GM10266 (cell line): ENCODE measurements around the gene EML4.

Source experiments
- DNase-seq: peaks from one replicate; pipeline ENCODE4 v3.0.0; 2012; ENCODE audit errors: extremely low spot score
- TF ChIP-seq, protein P1 (sequence below): IDR thresholded peaks from 2 replicates; pipeline ENCODE4 v1.5.1; 2012; ENCODE audit warnings: mild to moderate bottlenecking, low read depth; ENCODE audit not compliant: control insufficient read depth, insufficient read depth; ENCODE audit errors: missing control alignments

EML4 gene

DNA sequence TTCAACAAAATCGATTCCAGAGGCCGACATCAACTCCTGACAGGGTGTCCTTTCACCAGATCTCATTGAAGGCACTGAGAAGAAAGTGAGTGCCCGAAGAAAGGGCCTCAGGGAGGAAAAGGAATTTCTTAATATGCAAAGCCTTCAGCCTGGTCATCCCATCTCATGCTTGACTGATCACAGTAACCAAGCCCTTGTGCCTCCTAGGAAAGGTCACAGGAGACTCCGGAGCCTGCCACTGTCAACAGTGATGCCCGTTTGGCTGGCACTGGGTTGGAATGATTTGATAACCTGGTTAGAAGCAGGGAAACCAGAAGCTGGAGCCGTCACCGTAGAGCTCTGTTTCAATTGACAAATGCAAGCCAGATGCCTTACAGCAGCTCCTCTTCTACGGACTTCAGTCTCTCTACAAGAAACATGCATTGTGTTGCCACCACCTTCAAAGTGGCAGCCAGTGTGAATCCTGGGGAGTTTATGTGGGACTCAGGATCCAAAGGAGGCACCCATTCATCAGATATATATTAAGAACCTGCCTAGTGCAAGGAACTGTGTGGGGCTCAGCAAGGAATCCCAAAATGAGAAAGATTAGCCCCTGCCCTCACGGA, 167.3 kb downstream of the EML4 start:
- TF ChIP-seq, protein P1, sequence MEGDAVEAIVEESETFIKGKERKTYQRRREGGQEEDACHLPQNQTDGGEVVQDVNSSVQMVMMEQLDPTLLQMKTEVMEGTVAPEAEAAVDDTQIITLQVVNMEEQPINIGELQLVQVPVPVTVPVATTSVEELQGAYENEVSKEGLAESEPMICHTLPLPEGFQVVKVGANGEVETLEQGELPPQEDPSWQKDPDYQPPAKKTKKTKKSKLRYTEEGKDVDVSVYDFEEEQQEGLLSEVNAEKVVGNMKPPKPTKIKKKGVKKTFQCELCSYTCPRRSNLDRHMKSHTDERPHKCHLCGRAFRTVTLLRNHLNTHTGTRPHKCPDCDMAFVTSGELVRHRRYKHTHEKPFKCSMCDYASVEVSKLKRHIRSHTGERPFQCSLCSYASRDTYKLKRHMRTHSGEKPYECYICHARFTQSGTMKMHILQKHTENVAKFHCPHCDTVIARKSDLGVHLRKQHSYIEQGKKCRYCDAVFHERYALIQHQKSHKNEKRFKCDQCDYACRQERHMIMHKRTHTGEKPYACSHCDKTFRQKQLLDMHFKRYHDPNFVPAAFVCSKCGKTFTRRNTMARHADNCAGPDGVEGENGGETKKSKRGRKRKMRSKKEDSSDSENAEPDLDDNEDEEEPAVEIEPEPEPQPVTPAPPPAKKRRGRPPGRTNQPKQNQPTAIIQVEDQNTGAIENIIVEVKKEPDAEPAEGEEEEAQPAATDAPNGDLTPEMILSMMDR: no peak
- no peak for DNase-seq

DNA sequence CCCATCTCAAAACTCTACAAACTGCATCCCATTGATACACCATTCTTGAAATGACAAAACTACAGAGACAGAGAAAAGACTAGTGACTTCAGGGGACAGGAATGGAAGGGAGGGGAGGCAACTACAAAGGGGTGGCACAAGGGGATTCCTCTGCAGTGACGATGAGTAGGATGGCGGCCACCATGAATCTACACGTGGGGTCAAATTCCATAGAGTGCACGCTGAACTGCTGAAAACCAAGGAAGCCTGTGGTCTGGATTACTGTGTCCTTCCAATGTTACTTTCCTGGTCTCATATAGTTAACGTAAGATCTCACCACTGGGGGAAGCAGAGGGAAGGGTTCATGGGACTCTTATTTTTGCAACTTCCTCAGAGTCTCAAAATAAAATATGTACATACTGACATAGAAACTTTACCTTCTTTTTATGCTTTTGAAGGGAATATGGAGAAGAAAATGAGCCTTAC, 168.2 kb downstream of the EML4 start:
- DNase-seq: no peak

DNA sequence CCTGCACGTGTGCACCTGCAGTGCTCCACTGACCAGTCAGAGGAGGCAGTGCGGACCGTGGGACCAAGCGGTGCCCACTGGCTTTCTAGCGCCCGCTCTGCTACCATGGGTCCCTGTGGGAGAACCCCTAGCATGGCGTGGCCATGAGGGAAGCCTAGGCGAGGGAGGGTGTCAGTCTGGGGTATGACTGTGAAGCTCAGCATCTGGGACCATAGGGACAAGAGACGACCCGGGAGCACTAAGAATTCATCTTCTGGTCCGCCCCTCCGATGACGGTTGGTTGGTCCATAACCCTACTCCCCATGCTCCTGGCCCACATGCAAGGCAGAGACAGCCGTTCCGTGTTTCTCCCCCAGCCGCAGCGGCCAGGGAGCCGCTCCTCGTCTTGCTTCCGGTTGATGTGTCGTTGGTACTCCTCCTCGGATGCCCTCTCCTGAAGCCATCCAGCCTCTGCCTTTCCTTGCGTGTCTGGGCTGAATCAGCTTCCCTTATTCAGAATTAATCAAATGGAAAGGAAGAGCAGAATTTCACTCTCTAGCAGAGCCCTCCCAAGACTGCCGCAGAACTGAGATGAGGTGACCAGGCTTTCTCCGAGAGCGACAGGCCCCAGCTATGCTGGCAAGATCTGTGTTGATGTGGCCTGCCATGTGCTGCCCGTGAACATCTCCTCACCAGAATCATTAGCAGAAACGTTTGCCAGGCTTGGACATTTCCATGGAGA, 168.9 kb downstream of the EML4 start:
- DNase-seq: no peak

More for the DNA sequence above, 168.2 kb downstream of the EML4 start:
- TF ChIP-seq, protein P1: no peak

DNA sequence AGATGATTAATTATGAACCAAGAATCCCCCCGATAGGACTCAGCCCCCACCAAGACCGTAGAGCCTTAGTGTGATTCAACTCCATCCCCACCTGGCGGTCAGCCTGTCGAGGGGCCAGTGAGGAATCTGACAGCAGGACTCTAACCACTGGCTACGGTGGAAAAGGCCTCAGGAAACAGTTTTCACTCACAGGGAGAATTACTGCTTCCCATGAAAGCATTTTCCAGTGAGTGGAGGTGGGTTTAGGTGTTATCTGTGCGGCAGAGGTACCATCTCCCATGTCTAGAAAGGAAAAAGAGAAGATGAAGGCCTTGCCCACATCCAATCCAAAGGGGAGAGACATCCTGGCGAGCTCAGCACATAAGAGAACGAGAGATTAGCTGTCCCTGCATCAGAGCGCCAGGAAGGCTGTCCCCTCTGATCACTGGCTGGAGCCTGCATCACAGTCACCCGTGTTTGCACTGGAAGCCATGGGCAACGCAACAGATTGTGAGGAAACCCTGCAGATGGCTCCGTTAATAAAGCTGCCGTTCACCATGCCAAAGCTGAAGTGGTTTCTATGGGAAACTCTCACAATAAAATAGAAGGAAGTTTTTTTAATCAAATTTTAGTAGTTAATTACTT, 169.5 kb downstream of the EML4 start:
- TF ChIP-seq, protein P1: no peak
- no peak for DNase-seq

More for the DNA sequence above, 168.9 kb downstream of the EML4 start:
- TF ChIP-seq, protein P1: no peak

DNA sequence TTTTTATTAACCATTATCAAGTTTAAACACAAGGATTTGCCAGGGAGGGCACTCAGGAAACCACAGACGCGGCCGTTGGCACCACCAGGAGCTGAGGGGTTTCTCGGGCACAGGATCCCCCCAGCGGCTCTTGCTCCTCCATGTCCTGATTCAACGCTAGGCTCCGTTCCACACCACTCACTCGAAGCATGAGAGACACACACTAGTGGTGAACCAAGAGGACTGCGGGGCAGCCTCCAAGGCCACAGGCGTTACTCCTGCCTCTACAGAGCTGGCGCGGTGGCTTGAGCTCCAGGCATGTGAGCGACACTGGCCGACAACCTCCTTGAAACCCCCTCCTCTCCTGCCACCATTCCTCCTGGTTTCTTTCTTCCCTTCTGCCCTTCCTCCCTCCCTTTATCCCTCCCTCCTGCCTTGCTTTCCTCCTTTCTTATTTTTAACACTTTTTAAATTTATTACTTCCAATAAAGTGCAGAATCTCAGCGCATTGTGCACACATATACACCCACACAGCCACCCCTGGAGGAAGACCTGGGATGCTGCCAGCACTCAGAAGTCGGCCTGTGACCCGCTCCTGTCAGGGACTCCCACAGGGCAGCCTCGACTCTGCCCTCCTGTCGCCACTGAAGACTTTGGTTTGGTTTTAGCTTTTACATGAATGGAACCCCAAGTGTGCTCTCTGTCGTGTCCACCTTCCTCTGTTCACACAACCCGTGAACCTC, 170.2 kb downstream of the EML4 start:
- TF ChIP-seq, protein P1: no peak
- DNase-seq: no peak

DNA sequence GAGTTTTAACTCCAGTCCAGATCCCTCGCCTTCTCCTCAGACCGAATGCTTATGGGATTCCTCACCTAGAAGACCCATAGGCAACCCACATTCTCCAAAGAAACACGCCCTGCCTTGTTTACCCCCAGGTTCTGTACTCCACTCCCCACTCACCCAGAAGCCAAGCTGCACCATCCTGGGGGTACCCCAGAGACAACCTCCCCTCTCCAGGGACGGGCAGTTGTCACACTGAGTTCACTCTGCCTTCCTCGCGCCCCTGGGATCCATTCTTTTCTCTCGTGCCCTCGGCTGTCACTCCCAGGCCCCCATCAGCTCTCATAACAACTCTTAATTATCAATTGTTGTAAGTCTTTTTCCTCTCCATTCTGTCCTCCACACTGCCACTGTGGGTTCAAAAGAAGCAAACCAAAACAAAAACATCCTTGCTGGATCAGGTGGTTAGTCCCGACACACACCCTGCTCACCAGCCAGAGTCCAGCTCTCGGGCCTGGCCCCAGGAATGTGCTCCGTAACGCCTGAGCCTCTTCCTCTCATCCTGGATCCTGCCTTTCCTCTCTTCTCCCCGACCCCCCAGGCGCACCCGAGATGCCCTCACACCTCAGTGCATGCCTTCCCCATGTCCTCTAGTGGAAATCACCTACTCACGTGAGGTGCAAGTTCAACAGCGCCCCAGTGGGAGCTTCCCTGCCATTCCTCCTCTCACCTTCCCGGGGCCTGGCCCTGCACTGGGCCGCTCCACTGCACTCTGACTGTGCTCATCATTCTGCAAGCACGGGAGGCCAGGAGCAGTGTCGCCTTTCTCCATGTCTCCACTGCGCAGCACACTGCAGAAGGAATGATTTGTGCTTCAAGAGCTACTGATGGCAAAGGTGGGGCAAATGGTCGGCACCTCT, 171.1 kb downstream of the EML4 start:
- TF ChIP-seq, protein P1: no peak
- DNase-seq: no peak
